K562 (cell line): ENCODE data around the gene NOL4L. TPM values are rescaled to one million over a fixed set of nuclear protein-coding genes. Genes with fewer than 3 reads are reported as not detected.

ENCODE experiments used
- ARID1B ChIP-seq: fragments of 450-650 bp; IDR thresholded peaks from 2 replicates; pipeline ENCODE4 v1.6.1; 2016; ENCODE audit warnings: antibody characterized with exemption, mild to moderate bottlenecking, inconsistent platforms
- CEBPB ChIP-seq: fragments of 450-650 bp; IDR thresholded peaks from 2 replicates; pipeline ENCODE4 v1.6.1; 2016; ENCODE audit warnings: missing genetic modification characterization, missing compliant biosample characterization
- CHD2 ChIP-seq: IDR thresholded peaks from 2 replicates; pipeline ENCODE4 v1.6.1; 2011; ENCODE audit warnings: low read depth, low read length
- CREBBP ChIP-seq: IDR thresholded peaks from one replicate; pipeline ENCODE4 v1.6.1; 2012; ENCODE audit warnings: low read depth, mild to moderate bottlenecking, control low read depth, inconsistent platforms, low read length
- DMBX1 ChIP-seq: fragments of 250-450 bp; sonication (Bioruptor Pico); IDR thresholded peaks from 2 replicates; pipeline ENCODE4 v1.8.0; 2022; ENCODE audit warnings: inconsistent platforms, mild to moderate bottlenecking, moderate library complexity, borderline replicate concordance
- ELF1 ChIP-seq: fragments of 200-800 bp; sonication (Bioruptor generic); IDR thresholded peaks from 2 replicates; pipeline ENCODE4 v1.6.1; 2016; ENCODE audit warnings: missing genetic modification characterization, missing compliant biosample characterization
- ERF ChIP-seq: fragments of 450-650 bp; formaldehyde crosslinking; IDR thresholded peaks from 2 replicates; pipeline ENCODE4 v1.4.0; 2020; ENCODE audit warnings: mild to moderate bottlenecking, mixed read lengths
- ETV1 ChIP-seq: fragments of 450-650 bp; conservative IDR thresholded peaks from 2 replicates; pipeline ENCODE4 v1.6.1; 2016; ENCODE audit warnings: missing genetic modification characterization, control low read depth, low read depth, missing compliant biosample characterization
- GTF2E2 ChIP-seq: fragments of 200-800 bp; sonication (Bioruptor generic); IDR thresholded peaks from 2 replicates; pipeline ENCODE4 v1.6.1; 2016; ENCODE audit warnings: missing genetic modification characterization, missing compliant biosample characterization
- HDAC2 ChIP-seq: fragments of 450-650 bp; IDR thresholded peaks from 2 replicates; pipeline ENCODE4 v1.6.1; 2016; ENCODE audit warnings: mild to moderate bottlenecking
- MAFF ChIP-seq: IDR thresholded peaks from 2 replicates; pipeline ENCODE4 v1.6.1; 2012; ENCODE audit warnings: low read length, improper control_type of control experiment
- NONO ChIP-seq, 2 experiments: fragments of 200-400 bp in 1 of 2; fragments of 450-650 bp in 1 of 2; formaldehyde crosslinking in 1 of 2; IDR thresholded peaks; 2 replicates each; pipeline ENCODE4 v1.6.1; 2017; ENCODE audit warnings: low read depth in 2 of 2, mild to moderate bottlenecking in 2 of 2, moderate library complexity in 2 of 2, low read length in 1 of 2
- TBL1XR1 ChIP-seq, 2 experiments: IDR thresholded peaks; 2 replicates each; pipeline ENCODE4 v1.6.1; 2012; ENCODE audit warnings: improper control_type of control experiment in 2 of 2, low read length in 2 of 2, mild to moderate bottlenecking in 1 of 2
- VEZF1 ChIP-seq: fragments of 200-800 bp; sonication (Bioruptor generic); IDR thresholded peaks from 2 replicates; pipeline ENCODE4 v1.6.1; 2017; ENCODE audit warnings: missing genetic modification characterization, missing compliant biosample characterization
- YY1 ChIP-seq, 3 experiments: IDR thresholded peaks; 2 replicates each; pipeline ENCODE4 v1.6.1; 2011; ENCODE audit warnings: low read length in 2 of 3, mild to moderate bottlenecking in 2 of 3, moderate library complexity in 2 of 3, borderline replicate concordance in 1 of 3, control low read depth in 1 of 3, low read depth in 1 of 3; ENCODE audit not compliant: insufficient read depth in 3 of 3, insufficient replicate concordance in 2 of 3, control insufficient read depth in 1 of 3, insufficient read length in 1 of 3; ENCODE audit errors: extremely low read depth in 1 of 3
- ZC3H8 ChIP-seq: fragments of 450-650 bp; IDR thresholded peaks from 2 replicates; pipeline ENCODE4 v1.6.1; 2017
- ZNF263 ChIP-seq: sonication (generic); formaldehyde crosslinking; IDR thresholded peaks from 2 replicates; pipeline ENCODE4 v1.8.0; 2022; ENCODE audit warnings: mild to moderate bottlenecking, missing genetic modification reagents, borderline replicate concordance
- ZNF639 ChIP-seq, 2 experiments: fragments of 200-800 bp in 1 of 2; sonication (Bioruptor generic) in 1 of 2; sonication (generic) in 1 of 2; formaldehyde crosslinking in 1 of 2; IDR thresholded peaks in 1 of 2; conservative IDR thresholded peaks in 1 of 2; 2 replicates each; pipeline versions ENCODE4 v1.5.0 to v1.6.1; 2016 to 2020; ENCODE audit warnings: missing compliant biosample characterization in 1 of 2, missing genetic modification characterization in 1 of 2, missing genetic modification reagents in 1 of 2
- polyA plus RNA-seq, 8 experiments: library from polyadenylated mRNA; depleted of rRNA in 4 of 8; stranded (reverse) in 5 of 8; unstranded in 3 of 8; fragments of >200 nt; fragmentation: Nextera tagmentation in 2 of 8; fragmentation: Illumina TruSeq in 1 of 8; extraction: Ambion mirVana in 2 of 8; extraction: Trizol in 1 of 8; gene quantifications; 2 replicates each; pipeline versions ENCODE4 v1.2.1 to v1.2.3, GENCODE V29; 2011 to 2014; ENCODE audit warnings: inconsistent platforms in 1 of 8, missing spikeins in 1 of 8
- total RNA-seq, 7 experiments: library from RNA; depleted of rRNA in 6 of 7; stranded (reverse); fragments of >200 nt in 6 of 7; fragmentation: Illumina TruSeq in 2 of 7; extraction: Trizol in 2 of 7; gene quantifications; 2 replicates each; pipeline versions ENCODE4 v1.2.1 to v1.2.3, GENCODE V29; 2011 to 2021; ENCODE audit warnings: low replicate concordance in 1 of 7
- TF ChIP-seq, protein P1 (sequence below): sonication (generic); formaldehyde crosslinking; IDR thresholded peaks from 2 replicates; pipeline ENCODE4 v1.8.0; 2022; ENCODE audit warnings: missing genetic modification reagents, mild to moderate bottlenecking, moderate library complexity, borderline replicate concordance
- TF ChIP-seq, protein P2 (sequence below), 2 experiments: IDR thresholded peaks; 2 replicates each; pipeline ENCODE4 v1.6.1; 2011; ENCODE audit warnings: borderline replicate concordance in 1 of 2, control low read depth in 1 of 2, low read depth in 1 of 2, low read length in 1 of 2, mild to moderate bottlenecking in 1 of 2, mixed read lengths in 1 of 2, moderate library complexity in 1 of 2; ENCODE audit not compliant: insufficient read depth in 1 of 2, insufficient read length in 1 of 2, poor library complexity in 1 of 2, severe bottlenecking in 1 of 2; ENCODE audit errors: extremely low read depth in 1 of 2

The NOL4L gene
- total and polyA plus RNA-seq, 9 of the 15 experiments (the other 6 are each of a cell fraction or from before 2014, with no cell fraction given): 5.1 to 36.2 (median 13.6) TPM

GRCh38 chr20:32474967-32475811 lies 109.9 kb downstream of the NOL4L start (continued):
- TF ChIP-seq VEZF1 (CRISPR knock-in tag) (peak; percentile 98), CREBBP (no peak), ZNF263 (CRISPR knock-in tag) (peak; percentile 78), ARID1B (peak; percentile 64), ELF1 (tag) (no peak), MAFF (no peak), ZNF639 (CRISPR knock-in tag; conservative IDR thresholded peaks at IDR 0.05 in 1 of 2, IDR thresholded peaks at IDR 0.05 in 1 of 2) (no peak), GTF2E2 (tag) (no peak; the same call in 1 of the 2 replicates), HDAC2 (peak; percentile 28; the same call in 1 of the 2 replicates), YY1 (IDR thresholded peaks at IDR 0.05; ENCODE audit: borderline replicate concordance in 1 of 3, control insufficient read depth in 1 of 3, extremely low read depth in 1 of 3, insufficient read depth in 3 of 3, insufficient read length in 1 of 3, insufficient replicate concordance in 2 of 3, low read depth in 1 of 3, low read length in 2 of 3) (peak in 1 of 3 experiments; percentile 35), ERF (0 out of 2 replicates have a peak, but pooled peaks have one; percentile 4), CEBPB (tag) (no peak), DMBX1 (CRISPR knock-in tag) (no peak), ZC3H8 (no peak), ETV1 (tag) (peak; percentile 67), NONO (IDR thresholded peaks at IDR 0.05; ENCODE audit: low read depth in 2 of 2, low read length in 1 of 2) (peak in 1 of 2 experiments; percentile 47; a peak in 1 of 4 replicates), CHD2 (no peak), TBL1XR1 (IDR thresholded peaks at IDR 0.05; ENCODE audit: low read length in 2 of 2) (peak; percentile 63 to 70; a peak in 3 of 4 replicates)
- TF ChIP-seq, protein P1, sequence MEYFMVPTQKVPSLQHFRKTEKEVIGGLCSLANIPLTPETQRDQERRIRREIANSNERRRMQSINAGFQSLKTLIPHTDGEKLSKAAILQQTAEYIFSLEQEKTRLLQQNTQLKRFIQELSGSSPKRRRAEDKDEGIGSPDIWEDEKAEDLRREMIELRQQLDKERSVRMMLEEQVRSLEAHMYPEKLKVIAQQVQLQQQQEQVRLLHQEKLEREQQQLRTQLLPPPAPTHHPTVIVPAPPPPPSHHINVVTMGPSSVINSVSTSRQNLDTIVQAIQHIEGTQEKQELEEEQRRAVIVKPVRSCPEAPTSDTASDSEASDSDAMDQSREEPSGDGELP (CRISPR knock-in tag): peak; percentile 76; the same call in 1 of the 2 replicates
- TF ChIP-seq, protein P2, sequence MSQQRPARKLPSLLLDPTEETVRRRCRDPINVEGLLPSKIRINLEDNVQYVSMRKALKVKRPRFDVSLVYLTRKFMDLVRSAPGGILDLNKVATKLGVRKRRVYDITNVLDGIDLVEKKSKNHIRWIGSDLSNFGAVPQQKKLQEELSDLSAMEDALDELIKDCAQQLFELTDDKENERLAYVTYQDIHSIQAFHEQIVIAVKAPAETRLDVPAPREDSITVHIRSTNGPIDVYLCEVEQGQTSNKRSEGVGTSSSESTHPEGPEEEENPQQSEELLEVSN (IDR thresholded peaks at IDR 0.05; ENCODE audit: borderline replicate concordance in 1 of 2, extremely low read depth in 1 of 2, insufficient read depth in 1 of 2, insufficient read length in 1 of 2, low read depth in 1 of 2, low read length in 1 of 2, poor library complexity in 1 of 2, severe bottlenecking in 1 of 2): no peak
